SK-N-MC (cell line): ENCODE results near the gene AGAP3.

ENCODE experiments used
- DNase-seq: peaks from one replicate; pipeline ENCODE4 v3.0.0-alpha.2; 2011; ENCODE audit warnings: low read depth, low spot score
- H3K27ac ChIP-seq: fragments of 200-600 bp; sonication (generic); 2 replicates; pipeline ENCODE4 v1.5.1; 2016; ENCODE audit warnings: mixed run types
- H3K36me3 ChIP-seq: fragments of 200-600 bp; sonication (generic); 2 replicates; pipeline ENCODE4 v1.6.1; 2017; ENCODE audit warnings: antibody characterized with exemption, low read length, mixed read lengths; ENCODE audit not compliant: insufficient read depth
- H3K4me3 ChIP-seq: fragments of 200-600 bp; sonication (generic); 2 replicates; pipeline ENCODE4 v1.5.1; 2016
- H3K9ac ChIP-seq: fragments of 200-600 bp; sonication (generic); 2 replicates; pipeline ENCODE4 v1.8.0; 2017; ENCODE audit warnings: mixed run types, mixed read lengths; ENCODE audit not compliant: insufficient read length
- H3K9me3 ChIP-seq: fragments of 200-600 bp; sonication (generic); 2 replicates; pipeline ENCODE4 v1.6.1; 2017; ENCODE audit warnings: low read depth, mild to moderate bottlenecking, antibody characterized with exemption, low read length, moderate library complexity, mixed read lengths
- EZH2 ChIP-seq: fragments of 200-600 bp; sonication (generic); IDR thresholded peaks from one replicate; pipeline ENCODE4 v1.6.1; 2017; ENCODE audit warnings: antibody characterized with exemption
- FOXP2 ChIP-seq: optimal IDR thresholded peaks from 2 replicates; pipeline ENCODE3; 2011; ENCODE audit warnings: mild to moderate bottlenecking, moderate library complexity; ENCODE audit not compliant: insufficient read depth; ENCODE audit errors: extremely low read length, control extremely low read depth
- POLR2AphosphoS5 ChIP-seq: IDR thresholded peaks from 2 replicates; pipeline ENCODE4 v1.6.1; 2012; ENCODE audit warnings: mild to moderate bottlenecking, low read depth, low read length, borderline replicate concordance

The AGAP3 gene

DNA sequence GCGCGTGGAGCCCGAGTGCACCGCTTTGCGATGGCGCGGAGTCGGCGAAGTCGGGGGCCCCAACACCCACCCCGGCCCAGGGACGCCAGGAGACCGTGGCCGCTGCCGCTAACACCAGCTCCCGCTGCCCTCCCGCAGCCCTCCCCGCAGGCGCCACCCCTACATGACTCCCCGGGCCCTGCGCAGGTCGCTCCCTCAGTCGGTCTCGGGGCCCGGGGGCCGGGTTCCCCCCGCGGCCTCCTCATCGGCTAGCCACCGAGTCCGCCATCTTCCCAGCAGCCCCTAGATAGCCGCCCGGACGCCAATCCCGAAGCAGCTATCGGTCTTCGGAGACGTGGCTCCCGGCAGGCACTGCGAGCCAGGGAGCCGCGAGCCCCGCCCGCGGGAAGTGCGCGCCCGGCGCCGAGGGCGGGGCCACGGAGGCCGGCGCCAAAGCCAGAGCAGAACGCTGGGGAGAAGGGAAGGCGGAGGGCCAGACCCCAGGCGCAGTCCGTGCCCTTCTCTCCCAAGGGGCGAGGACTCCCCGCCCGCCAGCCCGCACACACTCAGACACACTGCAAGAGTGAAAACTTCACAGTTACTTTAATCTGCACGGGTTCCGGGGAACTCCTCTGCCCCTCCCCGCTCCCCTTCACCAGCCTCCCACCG, 5.6 kb upstream of the AGAP3 start, which contains the start of gene FASTK:
TSS of gene FASTK (minus strand) at position 288 of the 648 bp plus-strand sequence. CDS start at position 245, 43 bp downstream.
- peak within 1 kb of the TSS; percentile 97 for H3K4me3 ChIP-seq
- H3K27ac ChIP-seq, result peak within 1 kb of the TSS; percentile 83
- H3K9me3 ChIP-seq, result no peaks in the 10 kb centered on the region
- no peak for DNase-seq
- peaks cover 7% of the 10 kb centered on the region; the same call in 1 of the 2 replicates for H3K36me3 ChIP-seq
- TF ChIP-seq EZH2, result no peak
- TF ChIP-seq POLR2AphosphoS5, result peak; percentile 92
- peak; percentile 67 for TF ChIP-seq FOXP2
- peak within 1 kb of the TSS; percentile 97 for H3K9ac ChIP-seq

GRCh38 chr7:151081170-151082101, 4.8 kb upstream of the AGAP3 start:
- no peaks in the 10 kb centered on the region; the same call in 1 of the 2 replicates for H3K36me3 ChIP-seq
- peak overlapping the region; percentile 97 for H3K4me3 ChIP-seq
- DNase-seq, result no peak
- no peaks in the 10 kb centered on the region for H3K9me3 ChIP-seq
- H3K9ac ChIP-seq, result peak overlapping the region; percentile 97
- no peak for TF ChIP-seq POLR2AphosphoS5
- no peak for TF ChIP-seq EZH2
- no peak for TF ChIP-seq FOXP2
- peak overlapping the region; percentile 83 for H3K27ac ChIP-seq

DNA sequence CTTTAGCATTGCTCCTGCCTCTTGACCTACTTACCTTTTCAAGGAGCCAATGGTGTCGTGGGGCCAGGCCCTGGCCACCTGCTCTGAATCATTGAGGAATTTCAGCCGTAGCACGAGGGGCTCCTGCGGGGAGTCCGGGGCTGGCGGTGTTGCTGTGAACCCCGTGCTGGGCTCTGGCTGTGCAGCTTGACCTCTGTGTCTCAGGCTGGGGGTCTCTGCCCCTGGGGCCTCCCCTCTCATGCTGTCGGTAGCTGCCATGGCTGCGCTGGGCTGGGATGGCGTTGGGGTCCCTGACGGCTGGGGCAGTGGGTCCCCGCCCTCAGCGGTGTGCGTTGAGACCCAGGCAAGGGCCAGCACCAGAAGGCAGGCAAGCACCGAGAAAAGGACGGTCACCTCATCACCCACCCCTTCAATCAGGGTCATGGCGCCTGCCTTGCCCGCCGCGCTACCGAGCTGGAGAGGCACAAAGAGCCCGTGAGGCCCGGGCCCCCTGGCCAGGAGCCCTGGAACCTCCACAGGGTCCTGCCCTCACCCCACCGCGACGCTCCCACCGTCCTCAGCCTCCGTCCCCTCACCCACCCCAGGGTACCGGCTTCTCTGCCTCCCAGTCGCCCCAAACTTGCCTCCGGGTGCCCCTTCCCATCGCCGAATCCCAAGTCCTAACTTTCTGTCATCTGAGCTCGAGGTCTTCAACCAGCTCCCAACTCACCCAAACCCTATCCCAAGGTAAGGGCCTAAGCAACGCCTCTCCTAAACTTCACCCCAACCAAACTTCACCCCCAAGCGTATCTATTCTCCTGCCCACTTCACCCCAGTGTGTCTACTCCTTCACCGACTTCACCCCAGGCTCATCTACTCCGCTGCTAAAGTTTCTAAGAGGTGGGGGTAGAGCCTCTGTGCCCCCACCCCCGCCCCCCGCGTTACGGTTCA, 3.9 kb upstream of the AGAP3 start:
- peak overlapping the region; percentile 4 for H3K27ac ChIP-seq
- peak overlapping the region; percentile 97 for H3K4me3 ChIP-seq
- H3K9me3 ChIP-seq, result no peaks in the 10 kb centered on the region
- H3K36me3 ChIP-seq, result no peaks in the 10 kb centered on the region
- H3K9ac ChIP-seq, result peak overlapping the region; percentile 97
- no peak for DNase-seq
- TF ChIP-seq EZH2, result no peak
- TF ChIP-seq FOXP2, result no peak
- no peak for TF ChIP-seq POLR2AphosphoS5

DNA sequence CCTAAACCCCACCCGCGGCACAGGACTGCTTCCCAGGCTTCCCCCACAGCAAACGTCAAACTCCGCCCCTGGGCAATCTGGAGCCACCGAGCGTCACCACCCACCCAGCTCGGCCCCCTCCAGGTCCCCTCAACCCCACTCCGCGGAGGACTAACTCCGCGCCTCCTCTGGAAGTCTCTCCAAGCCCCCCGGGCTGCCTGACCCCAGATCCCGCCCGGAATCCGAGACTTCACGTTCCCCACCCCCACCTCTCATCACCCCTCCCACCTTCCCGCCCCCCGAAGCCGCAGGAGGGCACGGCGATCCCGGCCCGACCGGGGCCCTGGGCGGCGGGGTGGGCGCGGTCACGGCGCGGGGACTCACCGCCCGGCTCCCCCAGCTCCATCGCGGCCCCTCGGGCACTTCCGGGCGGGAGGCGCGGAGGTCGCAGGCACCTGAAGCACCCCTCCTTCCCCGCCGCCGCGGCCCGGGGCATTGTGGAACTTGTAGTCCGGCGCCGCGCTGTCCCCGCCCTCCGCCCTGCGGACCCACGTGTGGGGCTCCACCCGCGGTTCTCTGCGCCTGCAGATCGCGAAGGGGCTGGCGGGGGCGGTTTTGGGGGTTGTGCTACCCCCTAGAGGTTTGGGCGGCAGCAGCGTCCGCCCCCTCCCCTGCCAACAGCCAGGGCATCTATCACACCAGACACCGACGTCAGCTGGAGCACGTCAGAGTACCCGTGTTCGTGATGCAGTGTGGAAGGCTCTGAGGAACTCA, 3.0 kb upstream of the AGAP3 start, which contains the start of gene TMUB1:
TSS of gene TMUB1 (minus strand) at position 423 of the 753 bp plus-strand sequence. CDS start 930 bp downstream, outside the sequence.
- Histone ChIP-seq H3K27ac (peak within 1 kb of the TSS; percentile 4), H3K9ac (peak within 1 kb of the TSS; percentile 81), H3K36me3 (no peaks in the 10 kb centered on the region), H3K4me3 (peak within 1 kb of the TSS; percentile 97), H3K9me3 (no peaks in the 10 kb centered on the region)
- TF ChIP-seq EZH2, result no peak
- peak; percentile 49; the same call in 1 of the 2 replicates for TF ChIP-seq POLR2AphosphoS5
- TF ChIP-seq FOXP2, result no peak
- no peak for DNase-seq

- Histone ChIP-seq H3K9ac (no peak overlapping the region), H3K4me3 (peak overlapping the region; percentile 97), H3K9me3 (no peaks in the 10 kb centered on the region), H3K27ac (no peak overlapping the region), H3K36me3 (no peaks in the 10 kb centered on the region)
- no peak for DNase-seq
- TF ChIP-seq EZH2 (no peak), FOXP2 (no peak), POLR2AphosphoS5 (no peak)
Measured at GRCh38 chr7:151083824-151084160, 2.5 kb upstream of the AGAP3 start.

GRCh38 chr7:151085329-151085690, 965 bp upstream of the AGAP3 start:
- DNase-seq, result no peak
- Histone ChIP-seq H3K27ac (no peak overlapping the region), H3K36me3 (no peaks in the 10 kb centered on the region), H3K9ac (no peak overlapping the region), H3K9me3 (no peaks in the 10 kb centered on the region), H3K4me3 (no peak overlapping the region; the same call in 1 of the 2 replicates)
- no peak for TF ChIP-seq EZH2
- no peak for TF ChIP-seq POLR2AphosphoS5
- no peak for TF ChIP-seq FOXP2

DNA sequence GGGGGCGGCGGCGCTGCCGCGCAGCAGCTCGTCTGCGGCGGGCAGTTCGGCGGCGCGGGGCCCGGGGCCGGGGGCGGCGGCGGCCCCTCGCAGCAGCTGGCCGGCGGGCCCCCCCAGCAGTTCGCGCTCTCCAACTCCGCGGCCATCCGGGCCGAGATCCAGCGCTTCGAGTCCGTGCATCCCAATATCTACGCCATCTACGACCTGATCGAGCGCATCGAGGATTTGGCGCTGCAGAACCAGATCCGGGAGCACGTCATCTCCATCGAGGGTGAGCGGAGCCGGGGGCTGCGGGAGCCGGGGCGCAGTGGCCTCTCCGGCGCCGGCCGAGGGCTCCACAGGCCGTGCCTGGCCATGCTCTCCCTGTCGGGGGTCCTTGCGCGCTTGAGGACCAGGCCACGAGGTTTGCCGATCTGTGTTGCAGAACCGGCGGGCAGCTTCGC, 548 bp downstream of the AGAP3 start:
- TF ChIP-seq EZH2 (no peak), FOXP2 (no peak), POLR2AphosphoS5 (no peak)
- Histone ChIP-seq H3K4me3 (peak overlapping the region; percentile 98), H3K9ac (peak overlapping the region; percentile 88), H3K36me3 (no peaks in the 10 kb centered on the region; the same call in 1 of the 2 replicates), H3K27ac (no peak overlapping the region), H3K9me3 (no peaks in the 10 kb centered on the region)
- no peak for DNase-seq
